ENCODE results near the gene HOTAIR.

The HOTAIR gene

DNA sequence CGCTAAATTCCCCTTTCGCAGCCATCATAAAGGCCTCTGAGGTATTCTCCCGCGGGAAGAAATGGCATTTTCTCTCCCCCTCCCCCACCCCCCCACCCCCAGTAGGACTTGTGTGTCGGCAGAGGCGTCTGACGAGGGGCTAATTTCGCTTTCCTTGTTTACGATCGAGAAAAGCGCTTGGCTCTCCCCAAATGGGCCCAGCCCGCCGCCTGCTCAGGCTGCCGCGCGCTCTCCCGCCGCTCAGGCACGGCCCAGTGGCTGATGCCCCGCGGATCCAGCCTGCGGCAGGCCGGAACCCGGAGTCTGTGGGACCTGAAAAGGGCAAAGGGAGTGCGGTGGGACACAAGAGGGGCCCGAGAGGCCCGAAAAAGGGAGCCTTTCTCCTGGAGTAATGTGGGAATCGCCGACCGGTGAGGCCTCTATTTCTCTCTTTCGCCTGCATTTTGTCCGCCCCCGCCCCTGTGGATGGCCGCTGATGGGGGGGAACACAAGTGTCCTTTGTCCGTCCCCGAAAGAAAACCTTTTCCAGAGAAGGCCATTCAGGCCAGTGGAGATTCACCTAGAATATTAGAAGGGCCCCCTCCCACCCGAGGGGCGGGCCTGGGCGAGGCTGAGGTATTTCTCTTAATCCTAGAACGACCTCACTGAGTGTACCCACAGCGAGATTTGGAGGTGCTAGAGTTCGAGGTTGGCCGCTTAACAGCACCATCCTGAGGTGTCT lies 44.5 kb upstream of the HOTAIR start:
- Histone ChIP-seq H3K27ac (no peak overlapping the region), H3K4me3 (no peak overlapping the region)
- TF ChIP-seq, protein P1, sequence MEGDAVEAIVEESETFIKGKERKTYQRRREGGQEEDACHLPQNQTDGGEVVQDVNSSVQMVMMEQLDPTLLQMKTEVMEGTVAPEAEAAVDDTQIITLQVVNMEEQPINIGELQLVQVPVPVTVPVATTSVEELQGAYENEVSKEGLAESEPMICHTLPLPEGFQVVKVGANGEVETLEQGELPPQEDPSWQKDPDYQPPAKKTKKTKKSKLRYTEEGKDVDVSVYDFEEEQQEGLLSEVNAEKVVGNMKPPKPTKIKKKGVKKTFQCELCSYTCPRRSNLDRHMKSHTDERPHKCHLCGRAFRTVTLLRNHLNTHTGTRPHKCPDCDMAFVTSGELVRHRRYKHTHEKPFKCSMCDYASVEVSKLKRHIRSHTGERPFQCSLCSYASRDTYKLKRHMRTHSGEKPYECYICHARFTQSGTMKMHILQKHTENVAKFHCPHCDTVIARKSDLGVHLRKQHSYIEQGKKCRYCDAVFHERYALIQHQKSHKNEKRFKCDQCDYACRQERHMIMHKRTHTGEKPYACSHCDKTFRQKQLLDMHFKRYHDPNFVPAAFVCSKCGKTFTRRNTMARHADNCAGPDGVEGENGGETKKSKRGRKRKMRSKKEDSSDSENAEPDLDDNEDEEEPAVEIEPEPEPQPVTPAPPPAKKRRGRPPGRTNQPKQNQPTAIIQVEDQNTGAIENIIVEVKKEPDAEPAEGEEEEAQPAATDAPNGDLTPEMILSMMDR (IDR thresholded peaks at IDR 0.05), result no peak
- no peak for DNase-seq (ENCODE audit: low spot score)

DNA sequence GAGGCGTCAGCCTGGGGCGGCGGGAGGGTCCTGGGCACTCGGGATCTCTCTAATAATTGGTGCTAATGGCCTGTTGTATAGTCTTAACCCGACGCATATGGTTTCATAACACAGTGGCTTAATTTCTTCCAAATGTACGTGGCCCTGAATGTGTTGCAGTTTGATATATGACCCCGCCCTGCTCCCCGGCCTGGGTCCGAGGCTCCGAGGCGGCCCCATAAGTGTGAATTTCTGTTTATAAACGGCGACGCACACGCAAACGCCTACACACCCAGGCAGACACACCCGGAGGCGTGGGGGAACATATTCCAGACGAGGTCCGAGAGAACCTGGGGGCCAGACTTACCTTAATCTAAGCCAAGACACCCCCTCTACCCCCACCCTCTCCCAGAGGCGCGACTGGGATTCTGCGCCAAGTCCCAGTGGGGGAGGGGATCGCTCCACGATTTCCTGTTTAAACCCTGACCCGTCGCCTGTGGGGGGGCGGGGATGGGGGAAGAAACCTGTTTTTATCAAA lies 43.8 kb upstream of the HOTAIR start:
- no peak for DNase-seq (ENCODE audit: low spot score)
- peak overlapping the region in 1 of 2 donors; percentile 1 for H3K27ac ChIP-seq
- H3K4me3 ChIP-seq, result peak overlapping the region; percentile 71
- TF ChIP-seq, protein P1 (IDR thresholded peaks at IDR 0.05), result no peak

DNA sequence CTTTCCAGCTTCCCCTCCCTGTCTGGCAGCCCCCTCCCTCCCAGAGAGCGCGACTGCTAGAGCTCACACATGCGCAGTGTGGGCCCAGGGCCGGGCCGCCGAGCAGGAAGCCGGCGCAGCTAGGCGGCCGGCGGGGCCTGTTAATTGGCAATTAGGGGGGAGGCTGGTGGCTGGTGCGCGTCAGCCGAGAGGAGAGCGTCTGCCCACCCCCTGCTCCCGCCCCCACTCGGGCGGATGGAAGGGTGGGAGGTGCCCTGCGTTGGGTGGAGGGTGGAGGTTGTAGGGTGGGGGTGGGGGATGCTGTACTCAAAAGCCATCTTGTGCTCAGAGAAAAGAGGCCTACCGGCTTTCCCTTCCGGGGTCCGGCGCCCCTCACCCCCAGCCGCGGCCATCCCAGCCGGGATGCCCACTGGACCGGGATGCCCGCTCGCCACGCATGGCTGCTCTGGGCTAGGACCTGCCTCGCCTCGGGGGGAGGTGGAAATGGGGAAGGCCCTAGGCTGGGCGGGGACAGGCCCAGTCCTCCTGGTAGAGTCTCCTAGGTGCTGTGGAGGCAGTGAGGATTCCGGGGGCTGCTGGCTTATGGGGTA lies 43.2 kb upstream of the HOTAIR start:
- Histone ChIP-seq H3K4me3 (peak overlapping the region; percentile 71), H3K27ac (peak overlapping the region in 1 of 2 donors; percentile 1)
- TF ChIP-seq, protein P1 (IDR thresholded peaks at IDR 0.05), result no peak
- no peak for DNase-seq (ENCODE audit: low spot score)

DNA sequence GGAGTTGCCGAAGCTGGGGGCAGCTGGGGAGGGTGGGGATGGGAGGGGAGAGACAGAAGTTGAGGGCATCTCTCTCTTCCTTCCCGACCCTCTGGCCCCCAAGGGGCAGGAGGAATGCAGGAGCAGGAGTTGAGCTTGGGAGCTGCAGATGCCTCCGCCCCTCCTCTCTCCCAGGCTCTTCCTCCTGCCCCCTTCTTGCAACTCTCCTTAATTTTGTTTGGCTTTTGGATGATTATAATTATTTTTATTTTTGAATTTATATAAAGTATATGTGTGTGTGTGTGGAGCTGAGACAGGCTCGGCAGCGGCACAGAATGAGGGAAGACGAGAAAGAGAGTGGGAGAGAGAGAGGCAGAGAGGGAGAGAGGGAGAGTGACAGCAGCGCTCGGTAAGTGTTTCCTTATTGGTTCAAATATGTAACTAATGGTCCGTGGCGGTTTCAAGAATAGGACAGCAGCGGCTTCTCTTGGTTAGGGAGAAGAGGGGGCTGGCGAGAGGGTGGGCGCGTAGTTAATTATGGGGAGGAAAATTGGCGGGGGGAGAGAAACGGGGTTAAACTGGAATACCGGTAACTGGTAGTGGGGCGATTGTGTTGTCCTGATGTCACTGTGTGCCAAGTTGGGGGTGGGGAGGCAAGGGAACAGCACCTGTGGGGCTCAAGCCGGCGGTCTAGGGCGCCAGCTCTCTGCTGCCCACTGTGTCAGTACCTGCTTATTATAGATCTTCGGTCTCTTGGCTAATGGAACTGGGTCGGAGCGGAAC lies 42.5 kb upstream of the HOTAIR start:
- TF ChIP-seq, protein P1 (IDR thresholded peaks at IDR 0.05), result no peak
- Histone ChIP-seq H3K4me3 (peak overlapping the region; percentile 71), H3K27ac (peak overlapping the region in 1 of 2 donors; percentile 1)
- DNase-seq (ENCODE audit: low spot score), result no peak

DNA sequence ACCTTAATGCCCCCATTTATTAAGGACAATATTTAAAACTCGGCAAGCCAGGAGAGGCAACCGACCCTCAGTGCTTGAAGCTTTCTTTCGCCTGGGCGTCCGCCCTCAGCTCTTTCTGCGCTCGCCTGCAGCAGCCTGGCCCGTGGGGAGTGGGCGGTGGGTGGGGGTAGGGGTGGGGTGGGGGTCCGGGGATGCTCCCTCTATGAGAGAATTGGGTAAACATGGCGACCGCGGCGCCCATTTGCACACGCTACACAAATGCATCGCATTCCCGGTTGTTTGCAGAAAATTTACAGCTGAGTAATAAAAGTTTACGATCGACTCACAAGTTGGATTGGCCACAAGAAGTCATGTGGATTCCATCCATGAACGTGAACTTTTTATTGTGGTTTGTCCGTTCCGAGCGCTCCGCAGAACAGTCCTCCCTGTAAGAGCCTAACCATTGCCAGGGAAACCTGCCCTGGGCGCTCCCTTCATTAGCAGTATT lies 41.8 kb upstream of the HOTAIR start:
- H3K4me3 ChIP-seq, result peak overlapping the region; percentile 71
- TF ChIP-seq, protein P1 (IDR thresholded peaks at IDR 0.05), result no peak
- no peak overlapping the region for H3K27ac ChIP-seq
- DNase-seq (ENCODE audit: low spot score), result no peak

DNA sequence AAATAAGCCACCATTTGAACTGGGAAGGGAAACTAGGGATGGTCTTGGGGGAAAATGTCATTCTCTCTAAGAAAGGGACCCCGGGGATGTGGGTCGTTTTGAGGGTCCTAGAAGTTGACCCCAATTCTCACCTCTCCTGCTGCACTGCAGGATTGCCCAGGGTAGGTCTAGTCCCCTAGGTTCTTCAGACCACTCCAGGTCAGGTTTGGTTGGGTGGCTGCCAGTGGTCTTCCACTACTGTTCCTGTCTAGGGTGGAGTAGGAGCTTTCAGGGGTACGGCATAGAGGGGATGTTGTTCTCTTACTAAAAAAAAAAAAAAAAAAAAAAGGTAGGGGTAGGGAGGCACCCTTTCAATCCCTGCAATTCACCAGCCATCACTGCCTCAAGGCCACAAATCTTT lies 41.3 kb upstream of the HOTAIR start:
- no peak overlapping the region for H3K27ac ChIP-seq
- no peak for DNase-seq (ENCODE audit: low spot score)
- TF ChIP-seq, protein P1 (IDR thresholded peaks at IDR 0.05), result no peak
- H3K4me3 ChIP-seq, result no peak overlapping the region

Data from coronary artery (tissue), 2 donors.